GM10248 (cell line): Measurements from ENCODE around the gene NTRK1.
A peak's percentile ranks its signal among the peaks of the same experiment; 100 is the strongest.

Experiments
- CTCF ChIA-PET: fragments of 300-600 bp; sonication (Branson Sonifier 250); formaldehyde crosslinking; extraction: SDS; loops from one replicate; lab custom pipeline; 2021; ENCODE audit warnings: antibody characterized with exemption; lab: Yijun Ruan, JAX
- POLR2A ChIA-PET: fragments of 350-650 bp; sonication (Branson Sonifier 250); formaldehyde crosslinking; extraction: SDS; loops from one replicate; lab custom pipeline; 2020; ENCODE audit warnings: antibody characterized with exemption; lab: Yijun Ruan, JAX
- DNase-seq: peaks from one replicate; pipeline ENCODE4 v3.0.0; 2012; ENCODE audit errors: extremely low spot score
- TF ChIP-seq, protein P1 (sequence below): IDR thresholded peaks from 2 replicates; pipeline ENCODE4 v1.5.1; 2012; ENCODE audit warnings: mild to moderate bottlenecking, low read depth; ENCODE audit errors: extremely low read depth, missing control alignments, control extremely low read depth

NTRK1 gene

DNA sequence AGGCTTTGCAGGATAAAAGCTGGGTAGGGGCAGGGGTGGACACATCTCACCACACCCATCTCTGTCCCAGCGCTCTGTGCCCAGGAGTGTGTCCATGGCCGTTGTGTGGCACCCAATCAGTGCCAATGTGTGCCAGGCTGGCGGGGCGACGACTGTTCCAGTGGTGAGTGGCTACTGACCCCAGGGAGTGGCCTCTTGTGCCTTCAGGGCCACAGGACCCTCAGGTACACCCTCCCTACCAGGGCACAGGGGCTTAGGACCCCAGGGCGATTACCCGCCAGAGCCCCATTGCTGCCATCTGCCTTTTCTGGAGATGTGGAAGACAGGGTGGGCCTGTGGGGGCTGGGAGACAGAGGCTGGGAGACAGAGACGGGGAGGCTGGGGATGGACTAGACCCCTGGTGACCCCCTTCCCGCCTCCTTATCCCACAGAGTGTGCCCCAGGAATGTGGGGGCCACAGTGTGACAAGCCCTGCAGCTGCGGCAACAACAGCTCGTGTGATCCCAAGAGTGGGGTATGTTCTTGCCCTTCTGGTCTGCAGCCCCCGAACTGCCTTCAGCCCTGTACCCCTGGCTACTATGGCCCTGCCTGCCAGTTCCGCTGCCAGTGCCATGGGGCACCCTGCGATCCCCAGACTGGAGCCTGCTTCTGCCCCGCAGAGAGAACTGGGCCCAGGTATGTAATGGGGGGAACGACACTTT, 45.7 kb downstream of the NTRK1 start:
- no peak for DNase-seq
- TF ChIP-seq, protein P1, sequence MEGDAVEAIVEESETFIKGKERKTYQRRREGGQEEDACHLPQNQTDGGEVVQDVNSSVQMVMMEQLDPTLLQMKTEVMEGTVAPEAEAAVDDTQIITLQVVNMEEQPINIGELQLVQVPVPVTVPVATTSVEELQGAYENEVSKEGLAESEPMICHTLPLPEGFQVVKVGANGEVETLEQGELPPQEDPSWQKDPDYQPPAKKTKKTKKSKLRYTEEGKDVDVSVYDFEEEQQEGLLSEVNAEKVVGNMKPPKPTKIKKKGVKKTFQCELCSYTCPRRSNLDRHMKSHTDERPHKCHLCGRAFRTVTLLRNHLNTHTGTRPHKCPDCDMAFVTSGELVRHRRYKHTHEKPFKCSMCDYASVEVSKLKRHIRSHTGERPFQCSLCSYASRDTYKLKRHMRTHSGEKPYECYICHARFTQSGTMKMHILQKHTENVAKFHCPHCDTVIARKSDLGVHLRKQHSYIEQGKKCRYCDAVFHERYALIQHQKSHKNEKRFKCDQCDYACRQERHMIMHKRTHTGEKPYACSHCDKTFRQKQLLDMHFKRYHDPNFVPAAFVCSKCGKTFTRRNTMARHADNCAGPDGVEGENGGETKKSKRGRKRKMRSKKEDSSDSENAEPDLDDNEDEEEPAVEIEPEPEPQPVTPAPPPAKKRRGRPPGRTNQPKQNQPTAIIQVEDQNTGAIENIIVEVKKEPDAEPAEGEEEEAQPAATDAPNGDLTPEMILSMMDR: no peak
- CTCF ChIA-PET: no interaction called here
- POLR2A ChIA-PET: no interaction called here

DNA sequence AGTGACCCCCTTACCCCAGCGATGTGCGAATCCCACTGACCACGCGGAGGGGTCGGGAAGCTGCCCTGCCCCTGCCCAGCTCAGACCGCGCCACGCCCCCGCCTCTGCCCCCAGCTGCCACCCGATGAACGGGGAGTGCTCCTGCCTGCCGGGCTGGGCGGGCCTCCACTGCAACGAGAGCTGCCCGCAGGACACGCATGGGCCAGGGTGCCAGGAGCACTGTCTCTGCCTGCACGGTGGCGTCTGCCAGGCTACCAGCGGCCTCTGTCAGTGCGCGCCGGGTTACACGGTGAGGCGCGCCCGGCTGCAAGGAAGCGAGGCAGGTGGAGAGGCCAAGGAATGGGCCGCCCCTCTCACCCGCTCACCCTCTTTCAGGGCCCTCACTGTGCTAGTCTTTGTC, 47.9 kb downstream of the NTRK1 start:
- TF ChIP-seq, protein P1: no peak
- DNase-seq: no peak
- ChIA-PET CTCF (interaction anchor here (1.2 kb wide), 1 partner anchor 163 kb away, joined by 5 read pairs; no protein-coding TSS in a partner anchor), POLR2A (no interaction called here)

DNA sequence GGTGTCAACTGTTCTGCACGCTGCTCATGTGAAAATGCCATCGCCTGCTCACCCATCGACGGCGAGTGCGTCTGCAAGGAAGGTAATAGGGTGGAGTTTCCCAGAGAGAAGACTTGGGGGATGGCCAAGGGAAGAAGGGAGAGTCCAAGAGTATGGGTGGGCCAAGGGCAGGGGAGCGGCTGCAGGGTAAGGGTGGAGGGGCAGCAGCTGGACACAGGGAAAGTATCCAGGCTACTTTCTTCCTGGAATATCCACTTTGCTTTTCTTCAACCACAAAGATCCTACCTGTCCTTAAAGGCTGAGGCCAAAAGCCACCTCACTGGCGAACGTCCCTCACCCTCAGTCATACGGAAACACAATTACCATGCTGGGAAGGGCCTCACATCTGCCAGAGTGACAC, 48.3 kb downstream of the NTRK1 start:
- TF ChIP-seq, protein P1: no peak
- POLR2A ChIA-PET: no interaction called here
- CTCF ChIA-PET: interaction anchor here (0.8 to 1.8 kb wide), 4 partner anchors 23 to 163 kb away, joined by 3 to 5 read pairs (median 4); partner anchors contain the start of gene INSRR
- DNase-seq: no peak

DNA sequence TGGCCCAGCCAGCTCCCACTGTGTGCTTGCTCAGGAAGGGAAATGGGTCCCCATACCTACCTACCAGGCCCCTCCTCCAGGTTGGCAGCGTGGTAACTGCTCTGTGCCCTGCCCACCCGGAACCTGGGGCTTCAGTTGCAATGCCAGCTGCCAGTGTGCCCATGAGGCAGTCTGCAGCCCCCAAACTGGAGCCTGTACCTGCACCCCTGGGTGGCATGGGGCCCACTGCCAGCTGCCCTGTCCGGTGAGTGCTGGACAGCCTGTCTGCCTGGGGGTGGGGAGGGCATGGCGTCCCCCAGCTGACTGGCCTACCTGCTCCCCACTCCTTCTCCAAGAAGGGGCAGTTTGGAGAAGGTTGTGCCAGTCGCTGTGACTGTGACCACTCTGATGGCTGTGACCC, 49.0 kb downstream of the NTRK1 start:
- ChIA-PET CTCF (interaction anchor here (0.8 to 4.8 kb wide), 10 partner anchors 8 to 215 kb away, joined by 3 to 33 read pairs (median 4); partner anchors contain the start of gene INSRR), POLR2A (no interaction called here)
- DNase-seq: no peak
- TF ChIP-seq, protein P1: no peak

DNA sequence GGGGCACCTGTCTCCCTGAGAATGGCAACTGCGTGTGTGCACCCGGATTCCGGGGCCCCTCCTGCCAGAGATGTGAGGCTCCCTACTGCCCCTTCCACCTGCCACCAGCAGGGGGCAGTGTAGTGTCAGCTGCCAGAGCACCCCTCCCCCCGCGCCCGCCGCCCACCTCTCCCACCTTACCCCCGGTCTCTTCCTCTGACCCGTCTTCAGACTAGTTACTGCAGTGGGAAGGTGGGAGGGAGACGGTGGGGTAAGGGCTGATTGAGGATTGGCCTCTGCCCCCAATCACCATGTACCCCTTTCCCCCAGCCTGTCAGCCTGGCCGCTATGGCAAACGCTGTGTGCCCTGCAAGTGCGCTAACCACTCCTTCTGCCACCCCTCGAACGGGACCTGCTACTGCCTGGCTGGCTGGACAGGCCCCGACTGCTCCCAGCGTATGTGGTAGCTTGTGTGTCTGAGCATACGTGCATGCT, 49.7 kb downstream of the NTRK1 start:
- peak; percentile 83 for DNase-seq
- TF ChIP-seq, protein P1: peak; percentile 82
- CTCF ChIA-PET: interaction anchor here (0.6 to 4.8 kb wide), 18 partner anchors 9 to 246 kb away, joined by 3 to 33 read pairs (median 4); partner anchors contain the start of gene INSRR
- POLR2A ChIA-PET: no interaction called here

DNA sequence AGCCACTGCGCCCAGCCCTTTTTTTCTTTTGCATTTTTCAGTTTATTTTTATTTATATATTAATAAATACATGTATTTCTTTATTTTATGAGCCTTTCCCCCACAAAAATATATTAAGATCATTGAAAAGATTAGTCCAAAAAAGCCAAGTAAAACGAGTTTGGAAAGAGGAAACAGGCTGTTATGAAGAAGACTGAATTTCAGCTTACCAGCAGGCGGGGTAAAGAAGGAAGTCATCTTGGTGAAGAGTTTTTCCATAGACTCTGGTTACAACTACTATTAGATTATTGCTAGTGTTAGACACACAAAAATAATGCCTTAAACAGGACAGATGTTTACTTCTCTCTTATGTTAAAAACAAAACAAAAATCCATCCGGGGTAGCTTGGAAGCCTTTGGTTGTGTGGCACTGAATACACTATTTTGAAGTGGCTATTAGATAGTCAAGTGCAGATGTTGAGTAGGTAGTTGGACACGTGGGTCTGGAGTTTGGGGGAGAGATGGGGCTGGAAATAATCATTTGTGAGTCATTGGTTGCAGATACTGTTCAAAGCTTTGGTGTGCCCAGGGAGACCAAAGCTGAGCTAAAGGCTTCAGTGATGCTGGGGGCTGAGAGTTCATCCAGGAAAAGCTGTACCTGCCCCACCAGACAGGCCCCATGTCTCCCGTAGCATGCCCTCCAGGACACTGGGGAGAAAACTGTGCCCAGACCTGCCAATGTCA, 51.1 kb downstream of the NTRK1 start:
- POLR2A ChIA-PET: no interaction called here
- no peak for DNase-seq
- TF ChIP-seq, protein P1: no peak
- CTCF ChIA-PET: interaction anchor here (1.0 to 4.8 kb wide), 8 partner anchors 11 to 162 kb away, joined by 3 to 33 read pairs (median 5); no protein-coding TSS in a partner anchor
